Cardiac fibroblast (primary cell): ENCODE results near the gene KRT1.

Experiments used
- DNase-seq, 2 donors: peaks; one replicate each; pipeline versions ENCODE4 v3.0.0 to v3.0.0-alpha.2; 2010; ENCODE audit warnings: low read depth in 2 of 2
- H3K4me3 ChIP-seq, 2 donors: replicated peaks in 1 of 2; 1 replicate in 1 of 2; 2 replicates in 1 of 2; pipeline ENCODE4 v1.5.1; 2011; ENCODE audit warnings: low read depth in 2 of 2, low read length in 2 of 2, mild to moderate bottlenecking in 2 of 2, moderate library complexity in 1 of 2
- TF ChIP-seq, protein P1 (sequence below): IDR thresholded peaks from one replicate; pipeline ENCODE4 v1.5.1; 2011; ENCODE audit warnings: low read depth, mild to moderate bottlenecking, low read length, inconsistent platforms

Gene KRT1

GRCh38 chr12:52636592-52637258 lies 43.5 kb downstream of the KRT1 start:
- TF ChIP-seq, protein P1, sequence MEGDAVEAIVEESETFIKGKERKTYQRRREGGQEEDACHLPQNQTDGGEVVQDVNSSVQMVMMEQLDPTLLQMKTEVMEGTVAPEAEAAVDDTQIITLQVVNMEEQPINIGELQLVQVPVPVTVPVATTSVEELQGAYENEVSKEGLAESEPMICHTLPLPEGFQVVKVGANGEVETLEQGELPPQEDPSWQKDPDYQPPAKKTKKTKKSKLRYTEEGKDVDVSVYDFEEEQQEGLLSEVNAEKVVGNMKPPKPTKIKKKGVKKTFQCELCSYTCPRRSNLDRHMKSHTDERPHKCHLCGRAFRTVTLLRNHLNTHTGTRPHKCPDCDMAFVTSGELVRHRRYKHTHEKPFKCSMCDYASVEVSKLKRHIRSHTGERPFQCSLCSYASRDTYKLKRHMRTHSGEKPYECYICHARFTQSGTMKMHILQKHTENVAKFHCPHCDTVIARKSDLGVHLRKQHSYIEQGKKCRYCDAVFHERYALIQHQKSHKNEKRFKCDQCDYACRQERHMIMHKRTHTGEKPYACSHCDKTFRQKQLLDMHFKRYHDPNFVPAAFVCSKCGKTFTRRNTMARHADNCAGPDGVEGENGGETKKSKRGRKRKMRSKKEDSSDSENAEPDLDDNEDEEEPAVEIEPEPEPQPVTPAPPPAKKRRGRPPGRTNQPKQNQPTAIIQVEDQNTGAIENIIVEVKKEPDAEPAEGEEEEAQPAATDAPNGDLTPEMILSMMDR: no peak
- DNase-seq: no peak
- H3K4me3 ChIP-seq: no peak overlapping the region

- H3K4me3 ChIP-seq: no peak overlapping the region
- TF ChIP-seq, protein P1: no peak
- no peak for DNase-seq
These were observed 44.0 kb downstream of the KRT1 start for GRCh38 chr12:52636189-52636588.

- TF ChIP-seq, protein P1: no peak
- H3K4me3 ChIP-seq: no peak overlapping the region
- no peak for DNase-seq
These were observed 45.7 kb downstream of the KRT1 start for GRCh38 chr12:52634266-52635056.

DNA sequence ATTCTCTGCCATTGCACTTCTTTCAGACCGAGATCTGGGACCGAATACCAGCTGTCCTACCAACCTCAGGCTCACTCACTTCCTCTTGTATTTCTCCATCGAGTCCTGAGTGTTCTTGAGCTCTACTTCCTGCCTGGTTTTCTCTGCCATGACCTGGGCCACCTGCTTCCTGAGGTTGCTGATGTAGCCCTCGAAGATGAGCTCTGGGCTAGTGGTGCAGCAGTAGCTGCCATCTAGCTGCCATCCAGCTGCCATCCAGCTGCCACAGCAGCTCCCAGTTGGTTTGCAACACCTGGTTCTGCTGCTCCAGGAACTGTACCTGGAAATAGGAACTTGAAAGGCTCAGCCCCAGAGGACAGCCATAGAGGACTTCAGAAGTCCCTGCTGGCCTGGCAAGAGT lies 46.8 kb downstream of the KRT1 start:
- TF ChIP-seq, protein P1: no peak
- no peak for DNase-seq
- H3K4me3 ChIP-seq: no peak overlapping the region

DNA sequence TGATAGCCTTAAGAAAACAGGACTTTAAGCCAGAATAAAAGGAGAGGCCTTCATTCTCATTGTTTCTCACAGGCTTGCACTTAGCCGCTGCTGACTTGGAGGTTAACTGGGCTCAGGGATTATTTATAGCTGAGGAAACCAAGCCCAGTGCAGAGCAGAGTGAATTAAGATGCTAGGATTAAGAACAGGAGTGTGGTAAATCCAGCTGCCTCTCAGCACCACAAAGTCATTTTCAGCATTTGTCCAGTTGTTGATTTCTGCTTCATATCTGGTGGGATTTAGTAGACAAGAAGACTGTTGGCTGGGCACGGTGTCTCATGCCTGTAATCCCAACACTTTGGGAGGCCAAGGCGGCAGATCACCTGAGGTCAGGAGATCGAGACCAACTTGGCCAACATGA lies 47.6 kb downstream of the KRT1 start:
- H3K4me3 ChIP-seq: no peak overlapping the region
- TF ChIP-seq, protein P1: no peak
- no peak for DNase-seq

- no peak overlapping the region for H3K4me3 ChIP-seq
- TF ChIP-seq, protein P1: no peak
- DNase-seq: no peak
These were observed 48.3 kb downstream of the KRT1 start for GRCh38 chr12:52631676-52632459.
